Lower lobe of right lung (tissue), 2 donors: ENCODE measurements around the gene RASSF4. TPM values are rescaled to one million over a fixed set of nuclear protein-coding genes. Genes with fewer than 3 reads are reported as not detected.
A peak's percentile ranks its signal among the peaks of the same experiment; 100 is the strongest.

ENCODE experiments used
- ATAC-seq, 2 donors: fragments of 200-7000 bp; cut with Tn5 transposase; one replicate each; pipeline ENCODE4 v1.9.1; 2020 to 2022; ENCODE audit warnings: mild to moderate bottlenecking in 2 of 2, moderate library complexity in 2 of 2
- DNase-seq: peaks from one replicate; pipeline ENCODE4 v3.0.0-alpha.2; 2020
- H3K27ac ChIP-seq: fragments of 200-600 bp; one replicate; pipeline ENCODE4 v1.8.0; 2022
- H3K27me3 ChIP-seq: fragments of 200-600 bp; one replicate; pipeline ENCODE4 v1.8.0; 2022; ENCODE audit warnings: low read depth
- H3K36me3 ChIP-seq: fragments of 200-600 bp; one replicate; pipeline ENCODE4 v1.8.0; 2022; ENCODE audit warnings: mild to moderate bottlenecking
- H3K4me1 ChIP-seq: fragments of 200-600 bp; one replicate; pipeline ENCODE4 v1.8.0; 2022
- H3K4me3 ChIP-seq: fragments of 200-600 bp; one replicate; pipeline ENCODE4 v1.8.0; 2022; ENCODE audit warnings: mild to moderate bottlenecking
- H3K9me3 ChIP-seq: fragments of 200-600 bp; one replicate; pipeline ENCODE4 v1.8.0; 2022
- intact Hi-C: fragments of 100-400 bp; cut with DNase I; formaldehyde crosslinking; loops from one replicate; pipeline ENCODE4 v1.11.0; 2022
- total RNA-seq: library from RNA; stranded (reverse); fragmentation: NEBNext Ultra II Directional; extraction: Animal tissue kit (Norgen Biotek cat#: 25700); gene quantifications from one replicate; pipeline ENCODE4 v1.2.1, GENCODE V29; 2021
- TF ChIP-seq, protein P1 (sequence below): fragments of 200-600 bp; IDR thresholded peaks from one replicate; pipeline ENCODE4 v1.8.0; 2022; ENCODE audit warnings: antibody characterized with exemption, mild to moderate bottlenecking
- donor health status: DM: no; HTN: yes; CAD: no; lungs with severe emphysema.

The RASSF4 gene
- total RNA-seq, 1 donor from 2014 or later: 49.0 TPM

DNA sequence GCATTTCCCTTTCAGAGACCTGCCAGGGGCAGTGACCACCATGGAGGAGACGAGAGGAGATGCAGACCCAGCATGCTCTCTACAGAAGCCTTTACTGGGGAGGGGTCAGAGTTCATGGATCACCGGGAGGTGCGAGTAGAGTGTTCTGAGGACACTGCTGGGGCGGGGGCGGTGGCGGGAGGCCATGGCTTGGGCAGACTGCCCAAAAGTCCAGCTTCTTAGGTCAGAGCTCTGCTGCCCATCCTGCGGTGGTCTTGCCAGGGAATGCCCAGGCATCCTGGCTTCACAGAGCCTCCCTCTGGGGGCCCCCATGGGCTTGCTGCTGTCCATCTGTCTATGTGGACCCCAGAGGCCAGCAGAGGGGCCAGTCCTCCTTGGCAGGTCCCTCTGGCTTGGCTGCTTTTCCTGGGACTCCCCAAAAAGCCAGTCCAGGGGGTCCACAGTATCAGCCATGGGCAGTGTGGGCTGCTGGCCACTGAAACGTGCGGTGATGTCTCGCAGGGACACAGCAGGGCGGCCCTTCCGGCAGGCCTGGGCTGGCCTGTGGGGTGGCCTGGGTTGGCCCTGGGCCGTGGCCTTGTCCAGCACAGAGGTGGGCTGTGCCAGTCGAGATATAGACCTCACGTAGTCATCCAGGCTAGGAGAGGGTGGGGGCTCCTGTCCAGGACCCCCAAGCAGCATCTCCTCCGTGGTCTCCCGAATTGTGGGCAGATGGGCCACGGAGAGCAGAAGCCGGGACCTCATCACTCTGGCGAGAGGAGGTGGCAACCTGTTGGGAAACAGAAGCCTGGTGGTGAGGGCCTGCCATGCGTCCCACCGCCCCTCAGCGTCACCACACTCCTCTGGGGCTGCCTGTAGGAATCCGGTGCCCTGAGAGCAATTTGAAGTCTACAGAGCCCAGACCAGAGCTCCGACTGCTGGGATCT, 17.9 kb downstream of the RASSF4 start:
- no peaks in the 10 kb centered on the region for H3K9me3 ChIP-seq
- no peak for DNase-seq
- intact Hi-C loops: no loop called here
- TF ChIP-seq, protein P1, sequence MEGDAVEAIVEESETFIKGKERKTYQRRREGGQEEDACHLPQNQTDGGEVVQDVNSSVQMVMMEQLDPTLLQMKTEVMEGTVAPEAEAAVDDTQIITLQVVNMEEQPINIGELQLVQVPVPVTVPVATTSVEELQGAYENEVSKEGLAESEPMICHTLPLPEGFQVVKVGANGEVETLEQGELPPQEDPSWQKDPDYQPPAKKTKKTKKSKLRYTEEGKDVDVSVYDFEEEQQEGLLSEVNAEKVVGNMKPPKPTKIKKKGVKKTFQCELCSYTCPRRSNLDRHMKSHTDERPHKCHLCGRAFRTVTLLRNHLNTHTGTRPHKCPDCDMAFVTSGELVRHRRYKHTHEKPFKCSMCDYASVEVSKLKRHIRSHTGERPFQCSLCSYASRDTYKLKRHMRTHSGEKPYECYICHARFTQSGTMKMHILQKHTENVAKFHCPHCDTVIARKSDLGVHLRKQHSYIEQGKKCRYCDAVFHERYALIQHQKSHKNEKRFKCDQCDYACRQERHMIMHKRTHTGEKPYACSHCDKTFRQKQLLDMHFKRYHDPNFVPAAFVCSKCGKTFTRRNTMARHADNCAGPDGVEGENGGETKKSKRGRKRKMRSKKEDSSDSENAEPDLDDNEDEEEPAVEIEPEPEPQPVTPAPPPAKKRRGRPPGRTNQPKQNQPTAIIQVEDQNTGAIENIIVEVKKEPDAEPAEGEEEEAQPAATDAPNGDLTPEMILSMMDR: no peak
- H3K4me1 ChIP-seq: peaks cover 93% of the 10 kb centered on the region
- no peak for ATAC-seq
- peak overlapping the region; percentile 72 for H3K4me3 ChIP-seq
- H3K27ac ChIP-seq: peak overlapping the region; percentile 90
- peaks cover 25% of the 10 kb centered on the region for H3K36me3 ChIP-seq
- H3K27me3 ChIP-seq: no peaks in the 10 kb centered on the region

DNA sequence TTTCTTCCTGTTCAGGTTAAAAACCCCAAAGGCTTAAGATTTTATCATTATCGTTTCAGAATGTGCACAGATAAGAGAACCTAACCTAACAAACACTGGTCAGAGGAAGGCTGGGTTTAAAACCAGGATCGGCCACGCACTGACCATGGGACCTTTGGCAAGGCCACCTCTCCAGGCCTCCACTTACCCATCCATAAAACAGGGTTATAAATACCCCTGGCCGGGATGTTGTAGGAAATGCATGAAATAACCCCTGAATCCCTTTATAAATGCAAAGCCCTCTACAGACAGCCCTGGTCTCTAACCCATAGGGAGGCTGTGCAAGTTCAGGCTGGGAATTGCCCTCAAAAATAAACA, 18.6 kb downstream of the RASSF4 start:
- H3K9me3 ChIP-seq: no peaks in the 10 kb centered on the region
- peaks cover 93% of the 10 kb centered on the region for H3K4me1 ChIP-seq
- H3K27me3 ChIP-seq: no peaks in the 10 kb centered on the region
- H3K27ac ChIP-seq: peak overlapping the region; percentile 90
- TF ChIP-seq, protein P1: no peak
- ATAC-seq (no peak), DNase-seq (no peak)
- peak overlapping the region; percentile 72 for H3K4me3 ChIP-seq
- peaks cover 18% of the 10 kb centered on the region for H3K36me3 ChIP-seq
- intact Hi-C loops: no loop called here

DNA sequence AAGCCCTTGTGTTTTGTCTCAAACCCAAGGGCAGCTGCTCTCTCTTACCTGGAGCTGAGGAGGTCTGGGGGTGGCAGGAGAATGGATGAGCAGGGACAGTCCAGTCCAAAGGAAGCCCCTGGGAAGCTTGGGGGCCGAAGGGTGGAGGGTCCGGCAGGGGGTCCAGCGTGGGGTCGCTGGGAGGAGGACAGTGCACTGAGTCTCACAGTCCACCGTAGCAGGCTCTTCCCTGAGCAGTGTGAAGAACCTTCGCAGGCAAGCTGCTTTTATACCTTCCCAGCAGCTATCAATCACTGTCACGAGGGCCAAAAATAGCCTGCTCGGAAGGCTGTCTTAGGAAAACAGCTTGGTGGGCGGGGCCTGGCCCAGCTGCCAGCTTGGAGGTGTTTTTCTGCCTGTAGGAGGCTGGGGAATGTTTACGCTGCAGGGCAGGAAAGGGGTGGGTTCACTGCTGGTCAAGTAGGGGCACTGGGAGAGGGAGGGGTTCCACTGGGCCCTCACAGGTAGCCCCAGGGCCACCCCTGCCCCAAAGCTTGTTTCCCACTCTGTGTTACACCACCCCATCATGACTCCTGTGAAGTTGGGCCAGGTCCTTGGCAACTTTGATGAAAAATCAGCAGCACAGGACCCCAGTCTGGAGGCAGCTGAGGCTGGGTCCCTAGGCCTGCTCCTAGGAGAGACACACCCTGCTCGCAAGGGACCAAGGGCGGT, 19.1 kb downstream of the RASSF4 start, which contains the start of gene DEPP1:
TSS of gene DEPP1 (minus strand) at position 240 of the 711 bp plus-strand sequence. CDS start 779 bp downstream, outside the sequence.
- TF ChIP-seq, protein P1: peak; percentile 25
- no peaks in the 10 kb centered on the region for H3K9me3 ChIP-seq
- DNase-seq: peak; percentile 95
- H3K4me3 ChIP-seq: peak within 1 kb of the TSS; percentile 72
- no peaks in the 10 kb centered on the region for H3K27me3 ChIP-seq
- ATAC-seq: peak; percentile 79 to 81
- intact Hi-C loops: no loop called here
- H3K4me1 ChIP-seq: peaks cover 93% of the 10 kb centered on the region
- H3K27ac ChIP-seq: peak within 1 kb of the TSS; percentile 90
- H3K36me3 ChIP-seq: peaks cover 18% of the 10 kb centered on the region

DNA sequence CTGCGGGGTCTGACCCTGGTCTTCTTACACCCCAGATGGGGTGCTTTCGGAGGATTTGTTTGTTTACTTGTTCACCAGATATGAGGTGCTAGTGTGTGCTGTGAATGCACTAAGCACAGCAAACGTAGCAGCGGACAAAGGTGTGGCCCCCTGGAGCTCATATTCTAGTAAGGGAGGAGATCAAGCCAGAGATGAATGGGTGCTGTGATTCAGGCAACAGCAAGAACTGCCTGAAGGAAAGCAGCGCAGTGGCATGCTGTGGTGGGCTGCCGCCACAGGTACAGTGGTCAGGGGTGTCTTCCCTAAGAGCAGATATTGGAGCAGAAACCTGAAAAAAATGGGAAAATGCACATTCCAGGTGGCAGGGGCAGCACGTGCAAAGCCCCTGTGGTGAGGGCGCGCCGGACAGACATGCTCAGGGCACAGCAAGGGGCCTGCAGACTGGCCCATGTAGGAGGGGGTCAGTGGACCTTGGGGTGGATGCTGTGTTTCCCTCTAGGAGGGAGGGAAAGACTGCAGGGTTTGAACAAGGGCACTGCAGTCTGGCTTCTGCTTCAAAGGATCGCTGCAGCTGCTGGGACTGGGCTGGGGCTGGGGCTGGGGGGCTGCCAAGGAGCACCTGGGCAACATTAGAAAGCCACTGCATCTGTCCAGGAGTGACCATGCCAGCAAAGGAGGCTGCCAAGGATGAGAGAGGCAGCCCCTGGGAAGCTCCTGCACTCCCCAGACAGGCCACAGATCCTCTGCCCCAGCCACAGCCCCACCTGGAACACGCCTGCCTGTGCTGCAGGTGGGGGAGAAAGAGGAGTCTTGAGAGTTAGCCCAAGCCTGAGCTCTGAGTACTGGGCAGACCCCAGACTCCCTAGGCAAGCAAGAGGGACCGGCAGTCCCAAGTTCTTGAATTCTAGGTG, 19.9 kb downstream of the RASSF4 start:
- H3K9me3 ChIP-seq: no peaks in the 10 kb centered on the region
- peak overlapping the region; percentile 72 for H3K4me3 ChIP-seq
- H3K4me1 ChIP-seq: peaks cover 93% of the 10 kb centered on the region
- H3K36me3 ChIP-seq: peaks cover 24% of the 10 kb centered on the region
- H3K27me3 ChIP-seq: no peaks in the 10 kb centered on the region
- DNase-seq: no peak
- intact Hi-C loops: no loop called here
- TF ChIP-seq, protein P1: no peak
- peak overlapping the region; percentile 90 for H3K27ac ChIP-seq
- no peak for ATAC-seq
